T-helper 17 cell (primary cell): ENCODE measurements around the gene PBX3. TPM values are rescaled to one million over a fixed set of nuclear protein-coding genes. Genes with fewer than 3 reads are reported as not detected.
"Not testable (repeated sequence)": the region's sequence is repeated elsewhere in the genome, so short reads cannot be mapped to it uniquely, and the experiment has no call there.

ENCODE experiments used
- ATAC-seq: fragments of 150-1000 bp; cut with Tn5 transposase; 2 replicates; pipeline ENCODE4 v1.10.0; 2021; ENCODE audit warnings: mild to moderate bottlenecking, moderate library complexity
- DNase-seq, 3 donors: peaks; one replicate each; pipeline versions ENCODE4 v3.0.0 to v3.0.0-alpha.2; 2020 to 2021
- H3K9me3 ChIP-seq: one replicate; pipeline ENCODE4 v1.7.0; 2013; ENCODE audit warnings: low read length, mild to moderate bottlenecking; ENCODE audit not compliant: control insufficient read depth, poor library complexity, severe bottlenecking
- H3K27ac Mint-ChIP-seq: one replicate; pipeline ENCODE4 v1.8.0; 2022; ENCODE audit warnings: mild to moderate bottlenecking, moderate library complexity, mixed read lengths
- H3K27me3 Mint-ChIP-seq: one replicate; pipeline ENCODE4 v1.8.0; 2022; ENCODE audit warnings: mixed read lengths
- H3K36me3 Mint-ChIP-seq: one replicate; pipeline ENCODE4 v1.8.0; 2022; ENCODE audit warnings: low read depth, mixed read lengths
- H3K4me1 Mint-ChIP-seq: one replicate; pipeline ENCODE4 v1.8.0; 2022; ENCODE audit warnings: mild to moderate bottlenecking, mixed read lengths
- H3K4me3 Mint-ChIP-seq: one replicate; pipeline ENCODE4 v1.8.0; 2022; ENCODE audit warnings: mild to moderate bottlenecking, moderate library complexity, mixed read lengths
- total RNA-seq, 4 donors: library from RNA in 2 of 4; stranded (reverse) in 2 of 4; gene quantifications; one replicate each; pipeline ENCODE4 v1.2.3 and lab custom pipeline; 2022 to 2026

PBX3 gene
- total RNA-seq, 2 donors from 2014 or later: 15.5 to 18.6 TPM

GRCh38 chr9:125771037-125771436 lies 23.9 kb downstream of the PBX3 start:
- ATAC-seq (no peak), DNase-seq (no peak)
- Mint-ChIP-seq H3K4me3 (no peak overlapping the region), H3K36me3 (peaks cover 2% of the 10 kb centered on the region), H3K27me3 (no peaks in the 10 kb centered on the region), H3K27ac (no peak overlapping the region), H3K4me1 (peaks cover 12% of the 10 kb centered on the region)
- H3K9me3 ChIP-seq: no peaks in the 10 kb centered on the region

- no peaks in the 10 kb centered on the region for H3K9me3 ChIP-seq
- H3K4me3 Mint-ChIP-seq: no peak overlapping the region
- DNase-seq (no peak), ATAC-seq (no peak)
- peaks cover 12% of the 10 kb centered on the region for H3K4me1 Mint-ChIP-seq
- H3K36me3 Mint-ChIP-seq: peaks cover 2% of the 10 kb centered on the region
- no peaks in the 10 kb centered on the region for H3K27me3 Mint-ChIP-seq
- no peak overlapping the region for H3K27ac Mint-ChIP-seq
These were observed 25.6 kb downstream of the PBX3 start for GRCh38 chr9:125772740-125773139.

GRCh38 chr9:125774106-125774505 lies 26.9 kb downstream of the PBX3 start:
- Mint-ChIP-seq H3K4me3 (no peak overlapping the region), H3K36me3 (peaks cover 2% of the 10 kb centered on the region), H3K4me1 (peaks cover 12% of the 10 kb centered on the region), H3K27ac (no peak overlapping the region), H3K27me3 (no peaks in the 10 kb centered on the region)
- ATAC-seq (no peak), DNase-seq (no peak)
- H3K9me3 ChIP-seq: no peaks in the 10 kb centered on the region

GRCh38 chr9:125776789-125777188 lies 29.6 kb downstream of the PBX3 start:
- not testable (repeated sequence) for DNase-seq, H3K27me3 Mint-ChIP-seq, H3K27ac Mint-ChIP-seq, ATAC-seq, H3K36me3 Mint-ChIP-seq, H3K9me3 ChIP-seq, H3K4me3 Mint-ChIP-seq
- H3K4me1 Mint-ChIP-seq: peaks cover 12% of the 10 kb centered on the region

GRCh38 chr9:125778538-125779219 lies 31.5 kb downstream of the PBX3 start:
- H3K4me3 Mint-ChIP-seq, H3K4me1 Mint-ChIP-seq, DNase-seq, H3K27me3 Mint-ChIP-seq, H3K27ac Mint-ChIP-seq, H3K36me3 Mint-ChIP-seq, ATAC-seq, H3K9me3 ChIP-seq: not testable (repeated sequence)

GRCh38 chr9:125779220-125779565 lies 32.0 kb downstream of the PBX3 start:
- not testable (repeated sequence) for H3K4me3 Mint-ChIP-seq, H3K4me1 Mint-ChIP-seq, H3K36me3 Mint-ChIP-seq, H3K9me3 ChIP-seq, DNase-seq, ATAC-seq, H3K27me3 Mint-ChIP-seq, H3K27ac Mint-ChIP-seq

GRCh38 chr9:125782718-125783117 lies 35.5 kb downstream of the PBX3 start:
- DNase-seq: no peak

GRCh38 chr9:125784286-125785049 lies 37.3 kb downstream of the PBX3 start:
- H3K9me3 ChIP-seq: no peaks in the 10 kb centered on the region
- DNase-seq (no peak), ATAC-seq (no peak)
- Mint-ChIP-seq H3K4me3 (peak overlapping the region; percentile 2), H3K27me3 (no peaks in the 10 kb centered on the region), H3K4me1 (peaks cover 19% of the 10 kb centered on the region), H3K36me3 (peaks cover 8% of the 10 kb centered on the region), H3K27ac (peak overlapping the region; percentile 2)

More at GRCh38 chr9:125782718-125783117, 35.5 kb downstream of the PBX3 start:
- no peaks in the 10 kb centered on the region for H3K27me3 Mint-ChIP-seq
- ATAC-seq: no peak
- H3K36me3 Mint-ChIP-seq: peaks cover 8% of the 10 kb centered on the region
- peaks cover 19% of the 10 kb centered on the region for H3K4me1 Mint-ChIP-seq
- H3K4me3 Mint-ChIP-seq: no peak overlapping the region
- no peaks in the 10 kb centered on the region for H3K9me3 ChIP-seq
- H3K27ac Mint-ChIP-seq: no peak overlapping the region

- no peaks in the 10 kb centered on the region for H3K9me3 ChIP-seq
- Mint-ChIP-seq H3K27ac (peak overlapping the region; percentile 2), H3K4me3 (peak overlapping the region; percentile 2), H3K27me3 (no peaks in the 10 kb centered on the region), H3K36me3 (peaks cover 8% of the 10 kb centered on the region), H3K4me1 (peaks cover 19% of the 10 kb centered on the region)
- DNase-seq (no peak), ATAC-seq (no peak)
These were observed 38.1 kb downstream of the PBX3 start for GRCh38 chr9:125785248-125785751.

- H3K9me3 ChIP-seq: no peaks in the 10 kb centered on the region
- no peak overlapping the region for H3K4me3 Mint-ChIP-seq
- H3K36me3 Mint-ChIP-seq: peaks cover 10% of the 10 kb centered on the region
- peaks cover 20% of the 10 kb centered on the region for H3K4me1 Mint-ChIP-seq
- H3K27me3 Mint-ChIP-seq: no peaks in the 10 kb centered on the region
- H3K27ac Mint-ChIP-seq: no peak overlapping the region
- DNase-seq: no peak
- ATAC-seq: no peak
These were observed 40.5 kb downstream of the PBX3 start for GRCh38 chr9:125787715-125788114.

GRCh38 chr9:125789196-125789595 lies 42.0 kb downstream of the PBX3 start:
- no peak overlapping the region for H3K4me3 Mint-ChIP-seq

GRCh38 chr9:125794708-125795107 lies 47.5 kb downstream of the PBX3 start:
- Mint-ChIP-seq H3K27me3 (no peaks in the 10 kb centered on the region), H3K4me1 (peaks cover 3% of the 10 kb centered on the region), H3K4me3 (no peak overlapping the region), H3K36me3 (peaks cover 3% of the 10 kb centered on the region), H3K27ac (no peak overlapping the region)
- no peaks in the 10 kb centered on the region for H3K9me3 ChIP-seq
- ATAC-seq (no peak), DNase-seq (no peak)

More at GRCh38 chr9:125789196-125789595, 42.0 kb downstream of the PBX3 start:
- peaks cover 10% of the 10 kb centered on the region for H3K36me3 Mint-ChIP-seq
- H3K27me3 Mint-ChIP-seq: no peaks in the 10 kb centered on the region
- H3K4me1 Mint-ChIP-seq: peaks cover 19% of the 10 kb centered on the region
- H3K27ac Mint-ChIP-seq: no peak overlapping the region
- no peak for ATAC-seq
- DNase-seq: no peak
- H3K9me3 ChIP-seq: no peaks in the 10 kb centered on the region

GRCh38 chr9:125795970-125796596 lies 48.9 kb downstream of the PBX3 start:
- no peak overlapping the region for H3K27ac Mint-ChIP-seq
- no peak overlapping the region for H3K4me3 Mint-ChIP-seq
- DNase-seq (no peak), ATAC-seq (no peak)
- H3K4me1 Mint-ChIP-seq: peaks cover 3% of the 10 kb centered on the region
- H3K27me3 Mint-ChIP-seq: no peaks in the 10 kb centered on the region
- H3K9me3 ChIP-seq: no peaks in the 10 kb centered on the region
- peaks cover 3% of the 10 kb centered on the region for H3K36me3 Mint-ChIP-seq
